OCI-LY1 (cell line): Measurements from ENCODE around the gene AHSP.
"Not testable (repeated sequence)": the region's sequence is repeated elsewhere in the genome, so short reads cannot be mapped to it uniquely, and the experiment has no call there.

Experiments
- H2AFZ ChIP-seq: fragments of 200-600 bp; sonication (generic), shearing (Covaris generic); 2 replicates; pipeline ENCODE4 v1.6.0; 2014; ENCODE audit warnings: antibody characterized with exemption, mild to moderate bottlenecking, low read length
- H3F3A ChIP-seq: fragments of 200-600 bp; sonication (generic), shearing (Covaris generic); 2 replicates; pipeline ENCODE4 v1.6.0; 2014; ENCODE audit warnings: mild to moderate bottlenecking, antibody characterized with exemption, low read length, moderate library complexity; ENCODE audit not compliant: insufficient read depth
- H3K27ac ChIP-seq: fragments of 200-600 bp; sonication (generic); 2 replicates; pipeline ENCODE4 v1.5.1; 2014; ENCODE audit warnings: low read length, mixed run types, mild to moderate bottlenecking, low read depth; ENCODE audit not compliant: poor library complexity, severe bottlenecking
- H3K27me3 ChIP-seq: fragments of 200-600 bp; sonication (generic); 2 replicates; pipeline ENCODE4 v1.6.0; 2014; ENCODE audit warnings: antibody characterized with exemption, mild to moderate bottlenecking, low read length, moderate library complexity; ENCODE audit not compliant: insufficient read depth
- H3K36me3 ChIP-seq: fragments of 200-600 bp; sonication (generic); 2 replicates; pipeline ENCODE4 v1.6.1; 2014; ENCODE audit warnings: mild to moderate bottlenecking, antibody characterized with exemption, low read length, moderate library complexity, mixed read lengths; ENCODE audit not compliant: insufficient read depth
- H3K4me1 ChIP-seq: fragments of 200-600 bp; sonication (generic); 2 replicates; pipeline ENCODE4 v1.5.1; 2014; ENCODE audit warnings: mild to moderate bottlenecking, low read length, moderate library complexity; ENCODE audit not compliant: insufficient read depth, severe bottlenecking
- H3K4me2 ChIP-seq: fragments of 200-600 bp; sonication (generic), shearing (Covaris generic); 2 replicates; pipeline ENCODE4 v1.6.1; 2014; ENCODE audit warnings: low read length
- H3K4me3 ChIP-seq: fragments of 200-600 bp; sonication (generic); 2 replicates; pipeline ENCODE4 v1.5.1; 2014; ENCODE audit warnings: low read length, low read depth, mild to moderate bottlenecking, mixed read lengths; ENCODE audit not compliant: poor library complexity, severe bottlenecking
- H3K79me2 ChIP-seq: fragments of 200-600 bp; shearing (Covaris generic); 2 replicates; pipeline ENCODE4 v1.6.1; 2016; ENCODE audit warnings: mixed run types, low read length, mixed read lengths; ENCODE audit not compliant: insufficient read depth
- H3K9ac ChIP-seq: fragments of 200-600 bp; sonication (generic), shearing (Covaris generic); 2 replicates; pipeline ENCODE4 v1.6.1; 2014; ENCODE audit warnings: mild to moderate bottlenecking, low read length, mixed read lengths
- H3K9me2 ChIP-seq: fragments of 200-600 bp; sonication (generic), shearing (Covaris generic); 2 replicates; pipeline ENCODE4 v1.6.1; 2014; ENCODE audit warnings: low read depth, mild to moderate bottlenecking, low read length, mixed read lengths
- H3K9me3 ChIP-seq: fragments of 200-600 bp; shearing (Covaris generic); 2 replicates; pipeline ENCODE4 v1.6.1; 2014; ENCODE audit warnings: low read length, mixed read lengths
- H4K20me1 ChIP-seq: fragments of 200-600 bp; sonication (generic), shearing (Covaris generic); 2 replicates; pipeline ENCODE4 v1.6.0; 2016; ENCODE audit warnings: mild to moderate bottlenecking, low read length; ENCODE audit not compliant: insufficient read depth
- EZH2 ChIP-seq: fragments of 200-600 bp; sonication (generic), shearing (Covaris generic); IDR thresholded peaks from 2 replicates; pipeline ENCODE4 v1.8.0; 2017; ENCODE audit warnings: borderline replicate concordance, mixed run types, mild to moderate bottlenecking, antibody characterized with exemption, low read length, moderate library complexity, mixed read lengths
- TF ChIP-seq, protein P1 (sequence below): fragments of 200-600 bp; sonication (generic), shearing (Covaris generic); IDR thresholded peaks from 2 replicates; pipeline ENCODE4 v1.5.1; 2017; ENCODE audit warnings: mild to moderate bottlenecking, antibody characterized with exemption, low read length, moderate library complexity, mixed read lengths

AHSP gene

DNA sequence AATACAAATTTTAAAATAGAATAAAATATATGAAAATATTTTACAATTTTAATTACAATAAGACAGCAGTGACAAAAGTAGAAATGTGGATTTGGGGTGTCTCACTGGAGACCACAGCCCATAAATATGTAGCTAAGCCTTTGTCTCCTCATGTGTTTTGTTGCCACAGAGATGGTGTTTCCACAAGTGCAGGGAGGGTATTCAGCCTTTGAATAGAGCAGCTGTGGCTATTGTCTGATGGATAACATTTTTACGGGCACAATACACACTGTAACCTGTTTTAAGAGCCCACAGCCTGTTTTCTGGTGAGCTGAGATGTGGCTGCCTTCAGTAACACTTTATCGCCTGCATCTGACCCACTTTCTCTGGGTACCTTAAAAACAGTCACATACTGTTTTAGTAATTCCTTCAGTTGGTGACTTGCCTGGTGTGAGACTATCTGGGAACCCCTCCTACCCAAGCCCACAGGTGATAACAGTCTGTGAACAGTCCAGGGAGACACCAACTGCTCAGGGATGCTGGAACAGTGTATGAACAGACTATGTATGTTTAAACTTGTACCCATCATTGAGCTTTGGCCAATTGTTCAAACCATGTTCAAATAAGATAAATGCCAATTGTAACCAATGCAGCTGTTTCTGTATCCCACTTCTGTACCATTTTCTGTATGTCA, 7.8 kb upstream of the AHSP start:
- Histone ChIP-seq H3K79me2 (no peaks in the 10 kb centered on the region), H3F3A (no peaks in the 10 kb centered on the region), H3K4me1 (no peaks in the 10 kb centered on the region), H4K20me1 (no peaks in the 10 kb centered on the region), H3K27ac (no peak overlapping the region), H3K27me3 (0 out of 2 replicates have a peak, but pooled peaks cover 6% of the 10 kb centered on the region), H3K9ac (no peak overlapping the region), H2AFZ (no peak overlapping the region), H3K4me3 (no peak overlapping the region), H3K4me2 (no peak overlapping the region), H3K9me2 (no peaks in the 10 kb centered on the region), H3K9me3 (no peaks in the 10 kb centered on the region), H3K36me3 (no peaks in the 10 kb centered on the region)
- no peak for TF ChIP-seq EZH2
- TF ChIP-seq, protein P1, sequence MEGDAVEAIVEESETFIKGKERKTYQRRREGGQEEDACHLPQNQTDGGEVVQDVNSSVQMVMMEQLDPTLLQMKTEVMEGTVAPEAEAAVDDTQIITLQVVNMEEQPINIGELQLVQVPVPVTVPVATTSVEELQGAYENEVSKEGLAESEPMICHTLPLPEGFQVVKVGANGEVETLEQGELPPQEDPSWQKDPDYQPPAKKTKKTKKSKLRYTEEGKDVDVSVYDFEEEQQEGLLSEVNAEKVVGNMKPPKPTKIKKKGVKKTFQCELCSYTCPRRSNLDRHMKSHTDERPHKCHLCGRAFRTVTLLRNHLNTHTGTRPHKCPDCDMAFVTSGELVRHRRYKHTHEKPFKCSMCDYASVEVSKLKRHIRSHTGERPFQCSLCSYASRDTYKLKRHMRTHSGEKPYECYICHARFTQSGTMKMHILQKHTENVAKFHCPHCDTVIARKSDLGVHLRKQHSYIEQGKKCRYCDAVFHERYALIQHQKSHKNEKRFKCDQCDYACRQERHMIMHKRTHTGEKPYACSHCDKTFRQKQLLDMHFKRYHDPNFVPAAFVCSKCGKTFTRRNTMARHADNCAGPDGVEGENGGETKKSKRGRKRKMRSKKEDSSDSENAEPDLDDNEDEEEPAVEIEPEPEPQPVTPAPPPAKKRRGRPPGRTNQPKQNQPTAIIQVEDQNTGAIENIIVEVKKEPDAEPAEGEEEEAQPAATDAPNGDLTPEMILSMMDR: no peak

DNA sequence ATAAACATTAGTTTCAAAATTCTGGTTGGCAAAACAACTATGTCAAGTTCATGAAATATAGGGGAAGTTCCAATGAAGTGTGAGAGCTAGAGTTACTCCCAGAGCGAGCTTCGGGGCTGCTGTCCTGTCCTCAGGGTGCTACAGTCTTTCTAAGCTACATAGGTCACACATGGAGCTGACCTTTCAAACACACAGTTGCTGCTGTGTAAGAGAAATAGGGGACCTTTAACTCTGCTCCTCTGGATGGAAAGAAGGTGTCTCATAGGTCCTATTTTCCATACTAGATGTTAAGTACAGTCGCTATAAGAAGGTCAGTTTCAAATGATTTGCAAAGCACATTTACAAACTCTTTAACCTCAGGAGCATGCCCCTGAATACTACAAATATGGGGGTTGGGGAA, 6.3 kb upstream of the AHSP start:
- Histone ChIP-seq H2AFZ (no peak overlapping the region), H3K36me3 (no peaks in the 10 kb centered on the region), H3K9ac (no peak overlapping the region), H3K9me3 (no peaks in the 10 kb centered on the region), H3K79me2 (no peaks in the 10 kb centered on the region), H3K4me1 (no peaks in the 10 kb centered on the region), H3K27ac (no peak overlapping the region), H3K27me3 (0 out of 2 replicates have a peak, but pooled peaks cover 6% of the 10 kb centered on the region), H4K20me1 (no peaks in the 10 kb centered on the region), H3K4me3 (no peak overlapping the region), H3F3A (no peaks in the 10 kb centered on the region), H3K4me2 (no peak overlapping the region), H3K9me2 (no peaks in the 10 kb centered on the region)
- no peak for TF ChIP-seq EZH2
- TF ChIP-seq, protein P1: no peak

DNA sequence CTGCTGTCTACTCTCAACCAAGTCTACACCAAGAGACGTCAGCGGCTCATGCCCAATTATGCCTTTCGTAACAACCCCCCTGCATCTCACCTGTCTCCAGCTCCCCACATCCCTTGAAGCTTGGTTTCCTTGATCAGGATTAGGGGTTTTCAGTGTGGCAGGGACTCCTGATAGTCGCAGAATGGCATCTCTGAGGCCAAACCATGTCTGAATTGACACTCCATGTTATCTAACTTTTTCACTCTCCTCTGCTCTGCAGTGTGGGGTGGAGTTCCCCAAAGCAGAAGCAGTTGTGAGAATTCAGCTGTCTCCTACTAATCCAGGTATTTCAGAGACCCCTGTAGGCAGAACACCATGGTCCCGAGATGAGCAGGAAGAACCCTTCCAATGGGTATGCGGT, 5.6 kb upstream of the AHSP start:
- Histone ChIP-seq H3K79me2 (no peaks in the 10 kb centered on the region), H3K4me1 (no peaks in the 10 kb centered on the region), H4K20me1 (no peaks in the 10 kb centered on the region), H3K9me2 (no peaks in the 10 kb centered on the region), H3K27me3 (0 out of 2 replicates have a peak, but pooled peaks cover 6% of the 10 kb centered on the region), H3K9me3 (no peaks in the 10 kb centered on the region), H3K27ac (no peak overlapping the region), H3K4me3 (no peak overlapping the region), H2AFZ (no peak overlapping the region), H3K36me3 (no peaks in the 10 kb centered on the region), H3F3A (no peaks in the 10 kb centered on the region), H3K9ac (no peak overlapping the region), H3K4me2 (no peak overlapping the region)
- no peak for TF ChIP-seq EZH2
- TF ChIP-seq, protein P1: no peak

DNA sequence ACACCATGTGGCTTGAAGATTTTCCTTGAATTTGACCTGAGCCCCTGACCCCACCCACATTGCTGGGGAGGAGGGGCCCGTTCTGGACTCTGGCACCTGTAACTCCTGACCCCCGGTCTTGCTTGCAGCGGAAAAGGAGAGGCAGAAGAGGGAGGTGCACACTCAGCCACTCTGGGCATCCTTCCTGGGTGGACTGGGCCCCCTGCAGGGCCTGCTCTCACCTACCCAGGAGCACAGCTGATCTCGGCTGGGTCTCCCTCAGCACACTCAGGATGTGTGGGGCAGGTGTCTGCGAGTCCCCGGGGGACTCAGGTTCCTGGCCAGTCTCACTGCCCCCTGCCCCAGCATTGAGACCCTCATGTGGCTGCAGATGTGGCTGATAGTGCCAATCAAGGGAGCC, 3.9 kb upstream of the AHSP start:
- not testable (repeated sequence) for H3K9me2 ChIP-seq, H3K4me3 ChIP-seq, H3K27me3 ChIP-seq, H3K9me3 ChIP-seq, H3K4me2 ChIP-seq, H2AFZ ChIP-seq, H3K4me1 ChIP-seq, H3K27ac ChIP-seq, H3F3A ChIP-seq, H3K9ac ChIP-seq, H3K36me3 ChIP-seq, H4K20me1 ChIP-seq, H3K79me2 ChIP-seq
